IPS DF 6.9 (cell line): Measurements from ENCODE around the gene MACROD2.
"Not testable (repeated sequence)": the region's sequence is repeated elsewhere in the genome, so short reads cannot be mapped to it uniquely, and the experiment has no call there.

Source experiments
- DNase-seq: peaks from one replicate; pipeline ENCODE4 v3.0.0-alpha.2; 2013; ENCODE audit warnings: low read depth, low spot score
- H3K27ac ChIP-seq: one replicate; pipeline ENCODE4 v1.5.1; 2013; ENCODE audit warnings: low read length, control low read depth
- H3K27me3 ChIP-seq: 2 replicates; pipeline ENCODE4 v1.6.1; 2013; ENCODE audit warnings: mild to moderate bottlenecking, low read length; ENCODE audit not compliant: control insufficient read depth, insufficient read depth
- H3K36me3 ChIP-seq: 2 replicates; pipeline ENCODE4 v1.6.1; 2013; ENCODE audit warnings: low read length; ENCODE audit not compliant: control insufficient read depth, insufficient read depth
- H3K4me1 ChIP-seq: 2 replicates; pipeline ENCODE4 v1.6.1; 2013; ENCODE audit warnings: low read length; ENCODE audit not compliant: control insufficient read depth, insufficient read depth
- H3K4me3 ChIP-seq: 2 replicates; pipeline ENCODE4 v1.5.1; 2013; ENCODE audit warnings: mild to moderate bottlenecking, low read length
- H3K9me3 ChIP-seq: 2 replicates; pipeline ENCODE4 v1.6.1; 2013; ENCODE audit warnings: low read length, inconsistent platforms; ENCODE audit not compliant: control insufficient read depth, insufficient read depth
- WGBS: extraction: QIAGEN DNeasy Blood & Tissue Kit; methylation state at CpG from one replicate; pipeline ENCODE4 v1.1.7; 2013; ENCODE audit warnings: mixed read lengths, missing lambda C conversion rate; ENCODE audit not compliant: insufficient read length, insufficient coverage; 5-methylcytosine and 5-hydroxymethylcytosine counted together

MACROD2 gene

DNA sequence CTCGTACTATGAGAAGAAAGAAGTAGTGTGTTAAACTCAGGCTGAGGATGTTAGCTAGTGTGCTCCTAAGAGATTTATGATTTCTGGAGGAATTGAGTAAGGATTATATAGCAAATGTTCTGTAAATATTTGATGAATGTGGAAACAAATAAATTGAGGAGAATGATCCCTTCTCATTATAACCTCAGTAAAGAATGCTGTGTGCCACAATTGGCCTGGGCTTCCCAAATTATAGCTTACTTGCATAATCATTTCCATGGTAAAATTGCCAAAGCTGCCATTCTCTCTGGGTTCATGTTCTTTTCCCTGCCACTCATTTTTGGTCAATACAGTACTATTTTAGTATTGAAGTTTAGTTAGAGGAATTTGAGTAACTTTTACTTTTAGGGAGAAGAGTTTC lies 213.6 kb downstream of the MACROD2 start:
- Histone ChIP-seq H3K27me3 (no peaks in the 10 kb centered on the region), H3K36me3 (no peaks in the 10 kb centered on the region), H3K9me3 (no peaks in the 10 kb centered on the region), H3K4me1 (no peaks in the 10 kb centered on the region), H3K4me3 (no peak overlapping the region), H3K27ac (no peak overlapping the region)
- no peak for DNase-seq
- WGBS = no CpG with 5 or more reads among the region's 1 CpG

DNA sequence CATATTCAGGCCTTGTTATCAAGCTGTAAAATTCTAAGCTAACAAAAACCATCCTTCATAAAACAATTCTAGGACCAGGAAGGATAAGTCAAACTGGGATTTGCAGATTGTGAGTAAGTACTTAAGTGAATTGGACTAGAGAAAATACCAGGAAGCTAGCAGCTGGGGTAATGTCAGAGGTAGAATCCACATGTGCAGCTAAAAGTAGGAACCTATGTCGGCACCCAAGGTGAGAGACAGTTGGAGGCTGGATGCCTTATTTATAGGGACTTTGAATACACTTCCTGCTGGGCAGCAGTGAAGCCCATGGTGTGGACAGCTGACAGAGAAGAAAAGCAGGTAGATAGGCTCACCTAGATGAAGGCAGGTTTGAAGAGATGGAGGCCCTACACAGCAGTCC lies 214.8 kb downstream of the MACROD2 start:
- WGBS = no CpG with 5 or more reads among the region's 1 CpG
- Histone ChIP-seq H3K4me1 (no peaks in the 10 kb centered on the region; the same call in 1 of the 2 replicates), H3K27me3 (no peaks in the 10 kb centered on the region), H3K4me3 (no peak overlapping the region), H3K27ac (no peak overlapping the region), H3K9me3 (no peaks in the 10 kb centered on the region), H3K36me3 (no peaks in the 10 kb centered on the region)
- DNase-seq = no peak

DNA sequence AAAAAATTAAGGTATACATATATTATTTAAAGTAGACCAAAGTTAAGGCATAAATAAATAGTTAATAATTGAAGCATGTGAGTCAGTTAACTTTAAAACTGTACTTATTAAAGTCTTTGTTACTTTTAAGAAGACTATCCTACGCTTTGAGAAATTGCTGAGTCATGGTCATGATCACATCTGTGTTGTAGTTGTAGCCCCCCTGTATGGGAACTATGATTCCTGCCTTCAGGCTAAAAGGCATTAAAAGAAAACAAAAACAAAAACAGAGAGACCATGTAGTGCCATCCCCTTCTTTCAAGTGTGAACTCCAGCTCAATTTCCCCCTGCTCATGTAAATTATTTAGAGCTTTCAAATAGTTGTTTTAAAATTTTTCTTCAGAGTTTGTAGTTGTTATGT lies 218.7 kb downstream of the MACROD2 start:
- Histone ChIP-seq H3K27ac (no peak overlapping the region), H3K36me3 (no peaks in the 10 kb centered on the region), H3K9me3 (no peaks in the 10 kb centered on the region), H3K27me3 (no peaks in the 10 kb centered on the region), H3K4me3 (no peak overlapping the region), H3K4me1 (no peaks in the 10 kb centered on the region; the same call in 1 of the 2 replicates)
- WGBS = no CpG with 5 or more reads among the region's 1 CpG
- DNase-seq = no peak

GRCh38 chr20:14215880-14216279 lies 220.6 kb downstream of the MACROD2 start:
- H3K9me3 ChIP-seq, H3K27me3 ChIP-seq, H3K4me3 ChIP-seq, DNase-seq, H3K27ac ChIP-seq, H3K36me3 ChIP-seq, H3K4me1 ChIP-seq: not testable (repeated sequence)
- WGBS = no CpG with 5 or more reads among the region's 1 CpG

DNA sequence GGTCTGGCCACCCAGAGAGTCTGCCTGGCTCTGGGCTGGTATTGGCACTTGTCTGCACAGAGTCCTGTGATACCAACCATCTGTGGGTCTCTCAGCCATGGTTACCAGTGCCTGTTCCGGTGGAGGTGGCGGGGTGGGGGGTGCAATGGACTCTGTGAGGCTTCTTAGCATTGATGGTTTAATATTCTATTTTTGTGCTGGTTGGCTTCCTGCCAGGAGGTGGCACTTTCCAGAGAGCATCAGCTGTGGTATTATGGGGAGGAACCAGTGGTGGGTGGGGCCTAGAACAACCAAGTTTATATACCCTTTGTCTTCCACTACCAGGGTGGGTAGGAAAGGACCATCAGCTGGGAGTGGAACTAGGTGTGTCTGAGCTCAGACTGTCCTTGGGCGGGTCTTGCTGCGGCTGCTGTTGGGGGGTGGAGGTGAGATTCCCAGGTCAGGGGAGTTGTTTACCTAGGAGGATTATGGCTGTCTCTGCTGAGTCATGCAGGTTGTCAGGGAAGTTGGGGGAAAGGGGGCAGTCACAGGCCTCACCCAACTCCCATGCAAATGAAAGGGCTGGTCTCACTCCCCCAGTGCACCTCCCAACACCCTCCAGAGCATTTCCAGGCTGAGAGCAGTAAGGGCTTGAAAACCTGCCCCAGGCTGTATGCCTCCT lies 224.6 kb downstream of the MACROD2 start:
- Histone ChIP-seq H3K27me3 (no peaks in the 10 kb centered on the region), H3K4me3 (no peak overlapping the region), H3K36me3 (no peaks in the 10 kb centered on the region), H3K9me3 (no peaks in the 10 kb centered on the region), H3K27ac (no peak overlapping the region), H3K4me1 (no peaks in the 10 kb centered on the region)
- WGBS = no CpG with 5 or more reads among the region's 4 CpGs
- DNase-seq = no peak

DNA sequence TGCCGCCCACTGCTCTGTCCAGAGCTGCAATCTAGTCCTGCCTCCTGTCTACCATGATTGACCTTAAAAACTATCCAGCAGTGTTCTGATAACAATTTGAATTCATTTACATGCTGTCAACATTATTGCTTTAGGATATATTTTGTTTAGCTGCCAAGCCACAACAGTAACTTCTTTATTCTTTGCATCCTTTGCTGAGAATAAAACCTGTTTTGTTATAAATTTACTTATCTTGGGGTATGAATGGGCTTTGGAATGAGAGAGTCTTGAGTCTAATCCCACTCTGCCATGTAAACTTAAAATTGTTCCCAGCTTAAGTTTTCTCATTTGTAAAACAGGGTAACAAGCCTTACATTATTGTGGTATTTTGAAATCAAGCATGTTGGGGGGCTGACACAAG lies 225.7 kb downstream of the MACROD2 start:
- H3K27me3 ChIP-seq = no peaks in the 10 kb centered on the region
- H3K4me3 ChIP-seq = no peak overlapping the region
- DNase-seq = no peak
- no peaks in the 10 kb centered on the region for H3K36me3 ChIP-seq
- WGBS = no CpG with 5 or more reads among the region's 1 CpG
- H3K9me3 ChIP-seq = no peaks in the 10 kb centered on the region
- no peaks in the 10 kb centered on the region for H3K4me1 ChIP-seq
- H3K27ac ChIP-seq = no peak overlapping the region

GRCh38 chr20:14223806-14224205 lies 228.5 kb downstream of the MACROD2 start:
- no peaks in the 10 kb centered on the region for H3K9me3 ChIP-seq
- H3K27ac ChIP-seq = no peak overlapping the region
- H3K4me3 ChIP-seq = no peak overlapping the region
- H3K36me3 ChIP-seq = no peaks in the 10 kb centered on the region
- no CpG with 5 or more reads among the region's 3 CpGs for WGBS
- H3K27me3 ChIP-seq = no peaks in the 10 kb centered on the region
- DNase-seq = no peak
- no peaks in the 10 kb centered on the region for H3K4me1 ChIP-seq

DNA sequence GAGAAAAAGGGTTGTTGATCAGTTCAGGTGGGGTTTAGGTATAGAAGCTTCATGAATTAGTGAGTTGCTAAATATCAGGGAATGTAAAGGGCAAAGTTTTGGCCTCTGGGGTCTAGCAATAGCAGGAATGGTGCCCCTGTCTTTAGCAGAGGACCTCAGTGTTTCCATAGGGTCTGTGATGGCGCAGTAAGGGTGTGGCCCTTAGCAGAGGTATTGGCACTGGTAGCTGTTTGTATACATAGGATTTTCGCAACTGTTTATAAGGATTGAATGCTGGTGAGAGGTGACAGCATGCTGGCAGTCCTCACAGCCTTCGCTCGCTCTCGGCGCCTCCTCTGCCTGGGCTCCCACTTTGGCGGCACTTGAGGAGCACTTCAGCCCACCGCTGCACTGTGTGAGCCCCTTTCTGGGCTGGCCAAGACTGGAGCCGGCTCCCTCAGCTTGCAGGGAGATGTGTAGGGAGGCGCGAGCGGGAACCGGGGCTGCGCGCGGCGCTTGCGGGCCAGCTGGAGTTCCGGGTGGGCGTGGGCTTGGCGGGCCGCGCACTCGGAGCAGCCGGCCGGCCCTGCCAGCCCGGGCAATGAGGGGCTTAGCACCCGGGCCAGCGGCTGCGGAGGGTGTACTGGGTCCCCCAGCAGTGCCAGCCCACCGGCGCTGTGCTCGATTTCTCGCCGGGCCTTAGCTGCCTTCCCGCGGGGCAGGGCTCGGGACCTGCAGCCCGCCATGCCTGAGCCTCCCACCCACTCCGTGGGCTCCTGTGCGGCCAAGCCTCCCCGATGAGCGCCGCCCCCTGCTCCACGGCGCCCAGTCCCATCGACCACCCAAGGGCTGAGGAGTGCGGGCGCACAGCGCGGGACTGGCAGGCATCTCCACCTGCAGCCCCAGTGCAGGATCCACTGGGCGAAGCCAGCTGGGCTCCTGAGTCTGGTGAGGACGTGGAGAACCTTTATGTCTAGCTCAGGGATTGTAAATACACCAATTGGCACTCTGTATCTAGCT lies 231.0 kb downstream of the MACROD2 start:
- H3K27ac ChIP-seq, H3K4me3 ChIP-seq, H3K4me1 ChIP-seq, DNase-seq, H3K36me3 ChIP-seq, H3K9me3 ChIP-seq, H3K27me3 ChIP-seq: not testable (repeated sequence)
- WGBS = no CpG with 5 or more reads among the region's 53 CpGs

DNA sequence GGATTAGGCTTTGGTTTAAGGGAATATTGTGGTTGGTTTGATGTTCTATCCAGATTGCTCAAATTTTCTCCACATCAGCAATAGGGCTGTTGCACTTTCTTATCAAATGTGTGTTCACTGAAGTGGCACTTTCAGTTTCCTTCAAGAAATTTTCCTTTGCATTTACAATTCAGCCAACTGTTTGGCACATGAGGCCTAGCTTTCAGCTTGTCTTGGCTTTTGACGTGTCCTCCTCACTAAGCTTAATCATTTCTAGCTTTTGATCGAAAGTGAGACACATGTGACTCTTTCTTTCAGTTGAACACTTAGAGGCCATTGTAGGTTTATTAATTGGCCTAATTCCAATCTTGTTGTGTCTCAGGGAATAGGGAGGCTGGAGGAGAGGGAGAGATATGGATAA lies 237.3 kb downstream of the MACROD2 start:
- Histone ChIP-seq H3K4me3 (no peak overlapping the region), H3K36me3 (no peaks in the 10 kb centered on the region), H3K27ac (no peak overlapping the region), H3K4me1 (no peaks in the 10 kb centered on the region), H3K27me3 (no peaks in the 10 kb centered on the region), H3K9me3 (no peaks in the 10 kb centered on the region)
- WGBS = no CpG with 5 or more reads among the region's 2 CpGs
- DNase-seq = no peak

DNA sequence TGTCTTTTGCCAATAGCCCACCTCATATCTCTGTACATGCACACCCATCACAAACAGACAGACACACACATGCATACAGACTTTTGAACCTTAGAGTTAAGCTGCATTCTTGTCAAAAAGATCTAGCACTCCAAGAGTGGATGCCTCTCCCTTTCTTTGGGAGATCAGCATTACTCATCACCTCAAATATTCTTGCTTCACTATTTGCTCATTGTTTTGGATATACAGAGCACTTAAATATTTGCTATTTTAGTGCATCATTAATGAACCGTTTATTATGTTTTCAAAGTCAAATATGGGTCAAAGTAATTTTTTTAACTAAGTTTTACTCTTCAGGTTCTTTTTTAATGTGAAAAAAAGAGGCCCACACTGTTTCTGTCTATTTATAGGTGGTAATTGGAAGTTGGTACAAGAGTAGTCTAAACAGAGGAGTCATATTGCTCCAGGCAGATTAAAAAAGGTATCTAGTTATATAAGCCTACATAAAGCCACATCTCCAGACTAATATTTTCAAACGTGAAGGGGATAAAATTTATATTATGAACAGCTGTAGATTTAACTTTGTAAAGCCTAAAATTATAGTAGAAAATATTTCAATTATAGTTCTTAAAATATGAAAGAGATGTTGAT lies 239.5 kb downstream of the MACROD2 start:
- Histone ChIP-seq H3K9me3 (no peaks in the 10 kb centered on the region), H3K4me3 (no peak overlapping the region), H3K4me1 (no peaks in the 10 kb centered on the region), H3K27me3 (no peaks in the 10 kb centered on the region), H3K36me3 (no peaks in the 10 kb centered on the region), H3K27ac (no peak overlapping the region)
- DNase-seq = no peak
- no CpG with 5 or more reads among the region's 2 CpGs for WGBS
